Measurements from ENCODE around the gene FILIP1L.
"Not testable (repeated sequence)": the region's sequence is repeated elsewhere in the genome, so short reads cannot be mapped to it uniquely, and the experiment has no call there.

FILIP1L gene

GRCh38 chr3:99857278-99857677, 257.0 kb downstream of the FILIP1L start:
- DNase-seq: no peak

GRCh38 chr3:99856437-99857220, 257.7 kb downstream of the FILIP1L start:
- DNase-seq: no peak

GRCh38 chr3:99855900-99856299, 258.4 kb downstream of the FILIP1L start:
- DNase-seq: no peak

- no peak for DNase-seq
Observed at GRCh38 chr3:99854756-99855298, 259.5 kb downstream of the FILIP1L start.

GRCh38 chr3:99852851-99853250, 261.4 kb downstream of the FILIP1L start:
- no peak for DNase-seq

GRCh38 chr3:99851955-99852354, 262.3 kb downstream of the FILIP1L start:
- DNase-seq: no peak

- no peak for DNase-seq
Observed at GRCh38 chr3:99850608-99851007, 263.7 kb downstream of the FILIP1L start.

GRCh38 chr3:99848433-99848832, 265.9 kb downstream of the FILIP1L start:
- no peak for DNase-seq

GRCh38 chr3:99846477-99847160, 267.7 kb downstream of the FILIP1L start:
- DNase-seq: no peak

GRCh38 chr3:99845999-99846398, 268.3 kb downstream of the FILIP1L start:
- no peak for DNase-seq

GRCh38 chr3:99845331-99845730, 269.0 kb downstream of the FILIP1L start:
- no peak for DNase-seq

GRCh38 chr3:99843590-99844258, 270.6 kb downstream of the FILIP1L start:
- no peak for DNase-seq

GRCh38 chr3:99842826-99843589, 271.3 kb downstream of the FILIP1L start:
- DNase-seq: no peak

- DNase-seq: not testable (repeated sequence)
Observed at GRCh38 chr3:99841949-99842348, 272.4 kb downstream of the FILIP1L start.

- DNase-seq: no peak
Observed at GRCh38 chr3:99839613-99840012, 274.7 kb downstream of the FILIP1L start.

GRCh38 chr3:99838755-99839154, 275.5 kb downstream of the FILIP1L start:
- no peak for DNase-seq

- no peak for DNase-seq
Observed at GRCh38 chr3:99837715-99838114, 276.6 kb downstream of the FILIP1L start.

GRCh38 chr3:99836681-99837080, 277.6 kb downstream of the FILIP1L start:
- no peak for DNase-seq

GRCh38 chr3:99834211-99834957, 279.9 kb downstream of the FILIP1L start:
- no peak for DNase-seq

- DNase-seq: no peak
Observed at GRCh38 chr3:99833617-99834205, 280.6 kb downstream of the FILIP1L start.

GRCh38 chr3:99829844-99830243, 284.5 kb downstream of the FILIP1L start:
- no peak for DNase-seq

Data from NCI-H510A (cell line).